ENCODE measurements around the gene PIEZO2.

Gene PIEZO2

GRCh38 chr18:10757349-10757748, 392.0 kb downstream of the PIEZO2 start:
- H3K27me3 Mint-ChIP-seq (ENCODE audit: low read depth, poor library complexity): peaks cover 5% of the 10 kb centered on the region
- DNase-seq: no peak
- H3K9me3 Mint-ChIP-seq: no peaks in the 10 kb centered on the region
- H3K4me3 Mint-ChIP-seq: no peak overlapping the region
- no peaks in the 10 kb centered on the region for H3K36me3 Mint-ChIP-seq (ENCODE audit: low read depth)
- no peak overlapping the region for H3K27ac Mint-ChIP-seq
- no peak for TF ChIP-seq CTCF (IDR thresholded peaks at IDR 0.05)
- no peaks in the 10 kb centered on the region for H3K4me1 Mint-ChIP-seq

- DNase-seq: no peak
- H3K4me3 Mint-ChIP-seq: no peak overlapping the region
- H3K27me3 Mint-ChIP-seq (ENCODE audit: low read depth, poor library complexity): peaks cover 5% of the 10 kb centered on the region
- no peaks in the 10 kb centered on the region for H3K36me3 Mint-ChIP-seq (ENCODE audit: low read depth)
- no peak overlapping the region for H3K27ac Mint-ChIP-seq
- peaks cover 14% of the 10 kb centered on the region for H3K4me1 Mint-ChIP-seq
- TF ChIP-seq CTCF (IDR thresholded peaks at IDR 0.05): no peak
- H3K9me3 Mint-ChIP-seq: no peaks in the 10 kb centered on the region
These were observed 393.5 kb downstream of the PIEZO2 start for GRCh38 chr18:10755855-10756254.

- TF ChIP-seq CTCF (IDR thresholded peaks at IDR 0.05): no peak
- H3K27me3 Mint-ChIP-seq (ENCODE audit: low read depth, poor library complexity): peaks cover 5% of the 10 kb centered on the region
- DNase-seq: no peak
- H3K36me3 Mint-ChIP-seq (ENCODE audit: low read depth): no peaks in the 10 kb centered on the region
- no peak overlapping the region for H3K27ac Mint-ChIP-seq
- no peak overlapping the region for H3K4me3 Mint-ChIP-seq
- H3K4me1 Mint-ChIP-seq: peaks cover 26% of the 10 kb centered on the region
- H3K9me3 Mint-ChIP-seq: no peaks in the 10 kb centered on the region
These were observed 395.2 kb downstream of the PIEZO2 start for GRCh38 chr18:10754128-10754527.

GRCh38 chr18:10752382-10752781, 397.0 kb downstream of the PIEZO2 start:
- no peaks in the 10 kb centered on the region for H3K27me3 Mint-ChIP-seq (ENCODE audit: low read depth, poor library complexity)
- no peak for DNase-seq
- H3K36me3 Mint-ChIP-seq (ENCODE audit: low read depth): no peaks in the 10 kb centered on the region
- H3K4me1 Mint-ChIP-seq: peaks cover 26% of the 10 kb centered on the region
- H3K9me3 Mint-ChIP-seq: no peaks in the 10 kb centered on the region
- no peak overlapping the region for H3K4me3 Mint-ChIP-seq
- H3K27ac Mint-ChIP-seq: no peak overlapping the region
- no peak for TF ChIP-seq CTCF (IDR thresholded peaks at IDR 0.05)

GRCh38 chr18:10751653-10752052, 397.7 kb downstream of the PIEZO2 start:
- no peak for TF ChIP-seq CTCF (IDR thresholded peaks at IDR 0.05)
- Mint-ChIP-seq H3K36me3 (ENCODE audit: low read depth) (no peaks in the 10 kb centered on the region), H3K27ac (peak overlapping the region; percentile 41), H3K4me3 (no peak overlapping the region), H3K9me3 (no peaks in the 10 kb centered on the region), H3K27me3 (ENCODE audit: low read depth, poor library complexity) (no peaks in the 10 kb centered on the region), H3K4me1 (peaks cover 26% of the 10 kb centered on the region)
- peak; percentile 28 for DNase-seq

- no peak overlapping the region for H3K27ac Mint-ChIP-seq
- no peak for TF ChIP-seq CTCF (IDR thresholded peaks at IDR 0.05)
- H3K9me3 Mint-ChIP-seq: no peaks in the 10 kb centered on the region
- no peaks in the 10 kb centered on the region for H3K27me3 Mint-ChIP-seq (ENCODE audit: low read depth, poor library complexity)
- peaks cover 26% of the 10 kb centered on the region for H3K4me1 Mint-ChIP-seq
- no peaks in the 10 kb centered on the region for H3K36me3 Mint-ChIP-seq (ENCODE audit: low read depth)
- no peak for DNase-seq
- H3K4me3 Mint-ChIP-seq: no peak overlapping the region
These were observed 399.0 kb downstream of the PIEZO2 start for GRCh38 chr18:10750191-10751035.

Data from nephron progenitor cell (in vitro differentiated cells).